ENCODE measurements around the gene ICAM2.
"Not testable (repeated sequence)": the region's sequence is repeated elsewhere in the genome, so short reads cannot be mapped to it uniquely, and the experiment has no call there.

The ICAM2 gene

DNA sequence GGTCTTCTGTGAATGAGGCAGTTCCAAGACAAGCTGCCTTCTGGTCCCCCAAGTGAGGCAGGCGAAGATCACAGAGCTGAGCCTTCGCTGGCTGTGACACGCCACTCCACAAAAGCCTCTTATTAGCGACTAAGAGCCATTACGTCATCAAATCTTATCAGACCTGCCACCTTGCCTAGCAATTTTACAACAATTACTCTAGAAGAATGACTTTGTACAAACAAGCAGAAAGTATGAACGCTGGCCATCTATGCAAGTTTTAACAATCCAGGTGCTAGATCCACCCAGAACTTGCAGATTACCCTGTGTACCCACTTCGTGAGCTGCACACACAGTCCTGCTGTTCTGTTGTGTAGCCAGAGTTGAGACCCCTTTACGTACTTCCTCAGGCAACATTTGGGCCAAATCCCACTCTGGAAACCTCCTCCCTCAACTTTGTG lies 3.8 kb upstream of the ICAM2 start:
- Histone ChIP-seq H3K36me3 (ENCODE audit: low read length) (no peaks in the 10 kb centered on the region), H4K20me1 (ENCODE audit: low read depth, low read length) (no peaks in the 10 kb centered on the region), H3K9me2 (replicated peaks; ENCODE audit: insufficient read depth, low read length) (no peaks in the 10 kb centered on the region), H3K27ac (ENCODE audit: low read depth, low read length) (peak overlapping the region; percentile 64), H3K27me3 (ENCODE audit: low read length) (no peaks in the 10 kb centered on the region), H3K4me3 (ENCODE audit: insufficient read depth, low read length, poor library complexity, severe bottlenecking) (no peak overlapping the region), H3K79me2 (ENCODE audit: insufficient read depth, low read length) (no peaks in the 10 kb centered on the region; the same call in 1 of the 2 replicates), H3F3A (ENCODE audit: insufficient read depth) (peaks cover 50% of the 10 kb centered on the region), H3K4me2 (ENCODE audit: low read depth, low read length, poor library complexity, severe bottlenecking) (no peak overlapping the region), H3K9me3 (ENCODE audit: insufficient read depth, low read length) (no peaks in the 10 kb centered on the region), H3K9ac (ENCODE audit: low read length) (no peak overlapping the region), H2AFZ (ENCODE audit: low read depth, low read length, severe bottlenecking) (no peak overlapping the region)
- TF ChIP-seq, protein P1, sequence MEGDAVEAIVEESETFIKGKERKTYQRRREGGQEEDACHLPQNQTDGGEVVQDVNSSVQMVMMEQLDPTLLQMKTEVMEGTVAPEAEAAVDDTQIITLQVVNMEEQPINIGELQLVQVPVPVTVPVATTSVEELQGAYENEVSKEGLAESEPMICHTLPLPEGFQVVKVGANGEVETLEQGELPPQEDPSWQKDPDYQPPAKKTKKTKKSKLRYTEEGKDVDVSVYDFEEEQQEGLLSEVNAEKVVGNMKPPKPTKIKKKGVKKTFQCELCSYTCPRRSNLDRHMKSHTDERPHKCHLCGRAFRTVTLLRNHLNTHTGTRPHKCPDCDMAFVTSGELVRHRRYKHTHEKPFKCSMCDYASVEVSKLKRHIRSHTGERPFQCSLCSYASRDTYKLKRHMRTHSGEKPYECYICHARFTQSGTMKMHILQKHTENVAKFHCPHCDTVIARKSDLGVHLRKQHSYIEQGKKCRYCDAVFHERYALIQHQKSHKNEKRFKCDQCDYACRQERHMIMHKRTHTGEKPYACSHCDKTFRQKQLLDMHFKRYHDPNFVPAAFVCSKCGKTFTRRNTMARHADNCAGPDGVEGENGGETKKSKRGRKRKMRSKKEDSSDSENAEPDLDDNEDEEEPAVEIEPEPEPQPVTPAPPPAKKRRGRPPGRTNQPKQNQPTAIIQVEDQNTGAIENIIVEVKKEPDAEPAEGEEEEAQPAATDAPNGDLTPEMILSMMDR (IDR thresholded peaks at IDR 0.05; ENCODE audit: insufficient read depth, low read length, poor library complexity, severe bottlenecking), result no peak
- no peak for TF ChIP-seq EZH2phosphoT487 (conservative IDR thresholded peaks at IDR 0.05; ENCODE audit: low read length)

DNA sequence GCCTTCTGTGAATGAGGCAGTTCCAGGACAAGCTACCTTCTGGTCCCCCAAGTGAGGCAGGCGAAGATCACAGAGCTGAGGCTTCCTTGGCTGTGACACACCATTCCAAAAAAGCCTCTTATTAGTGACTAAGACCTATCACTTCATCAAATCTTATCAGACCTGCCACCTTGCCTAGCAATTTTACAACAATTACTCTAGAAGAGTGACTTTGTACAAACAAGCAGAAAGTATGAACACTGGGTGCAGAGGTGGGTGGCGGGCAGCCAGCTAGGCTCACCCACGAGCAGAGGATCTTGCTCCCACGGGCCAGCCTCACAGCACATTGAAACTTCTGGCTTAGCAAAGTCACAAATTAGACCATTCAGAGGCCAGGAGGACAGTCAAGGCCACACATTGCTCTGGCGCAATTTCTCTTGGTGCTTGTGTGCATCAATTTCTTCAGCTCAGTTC lies 2.2 kb upstream of the ICAM2 start:
- Histone ChIP-seq H4K20me1 (ENCODE audit: low read depth, low read length) (no peaks in the 10 kb centered on the region), H3K27me3 (ENCODE audit: low read length) (no peaks in the 10 kb centered on the region), H3K79me2 (ENCODE audit: insufficient read depth, low read length) (peaks cover 11% of the 10 kb centered on the region), H2AFZ (ENCODE audit: low read depth, low read length, severe bottlenecking) (no peak overlapping the region), H3K4me3 (ENCODE audit: insufficient read depth, low read length, poor library complexity, severe bottlenecking) (no peak overlapping the region), H3K27ac (ENCODE audit: low read depth, low read length) (peak overlapping the region; percentile 98), H3K4me2 (ENCODE audit: low read depth, low read length, poor library complexity, severe bottlenecking) (no peak overlapping the region), H3K36me3 (ENCODE audit: low read length) (no peaks in the 10 kb centered on the region), H3K9ac (ENCODE audit: low read length) (peak overlapping the region; percentile 2; the same call in 1 of the 2 replicates), H3F3A (ENCODE audit: insufficient read depth) (peaks cover 64% of the 10 kb centered on the region), H3K9me2 (replicated peaks; ENCODE audit: insufficient read depth, low read length) (no peaks in the 10 kb centered on the region), H3K9me3 (ENCODE audit: insufficient read depth, low read length) (no peaks in the 10 kb centered on the region)
- TF ChIP-seq, protein P1 (IDR thresholded peaks at IDR 0.05; ENCODE audit: insufficient read depth, low read length, poor library complexity, severe bottlenecking), result no peak
- no peak for TF ChIP-seq EZH2phosphoT487 (conservative IDR thresholded peaks at IDR 0.05; ENCODE audit: low read length)

DNA sequence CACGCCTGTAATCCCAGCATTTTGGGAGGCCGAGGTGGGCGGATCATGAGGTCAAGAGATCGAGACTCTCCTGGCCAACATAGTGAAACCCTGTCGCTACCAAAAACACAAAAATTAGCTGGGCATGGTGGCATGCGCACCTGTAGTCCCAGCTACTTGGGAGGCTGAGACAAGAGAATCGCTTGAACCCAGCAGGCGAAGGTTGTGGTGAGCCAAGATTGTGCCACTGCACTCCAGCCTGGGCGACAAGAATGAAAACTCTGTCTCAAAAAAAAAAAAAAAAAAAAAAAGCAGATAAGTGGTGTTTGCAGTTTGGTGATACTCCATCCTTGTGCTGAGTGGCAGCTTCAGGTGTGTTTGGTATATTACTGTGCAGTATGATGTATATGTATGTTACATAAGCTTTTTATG lies 877 bp downstream of the ICAM2 start:
- H3K79me2 ChIP-seq (ENCODE audit: insufficient read depth, low read length), result peaks cover 42% of the 10 kb centered on the region
- H4K20me1 ChIP-seq (ENCODE audit: low read depth, low read length); H3K9me3 ChIP-seq (ENCODE audit: insufficient read depth, low read length); H3K36me3 ChIP-seq (ENCODE audit: low read length); H3K27me3 ChIP-seq (ENCODE audit: low read length); H3K9me2 ChIP-seq (replicated peaks; ENCODE audit: insufficient read depth, low read length): not testable (repeated sequence)
- H3K4me3 ChIP-seq (ENCODE audit: insufficient read depth, low read length, poor library complexity, severe bottlenecking), result peak overlapping the region; percentile 65
- peak overlapping the region; percentile 99 for H3K4me2 ChIP-seq (ENCODE audit: low read depth, low read length, poor library complexity, severe bottlenecking)
- H2AFZ ChIP-seq (ENCODE audit: low read depth, low read length, severe bottlenecking), result peak overlapping the region; percentile 4
- H3K9ac ChIP-seq (ENCODE audit: low read length), result peak overlapping the region; percentile 80
- peaks cover 72% of the 10 kb centered on the region for H3F3A ChIP-seq (ENCODE audit: insufficient read depth)
- peak overlapping the region; percentile 98 for H3K27ac ChIP-seq (ENCODE audit: low read depth, low read length)

DNA sequence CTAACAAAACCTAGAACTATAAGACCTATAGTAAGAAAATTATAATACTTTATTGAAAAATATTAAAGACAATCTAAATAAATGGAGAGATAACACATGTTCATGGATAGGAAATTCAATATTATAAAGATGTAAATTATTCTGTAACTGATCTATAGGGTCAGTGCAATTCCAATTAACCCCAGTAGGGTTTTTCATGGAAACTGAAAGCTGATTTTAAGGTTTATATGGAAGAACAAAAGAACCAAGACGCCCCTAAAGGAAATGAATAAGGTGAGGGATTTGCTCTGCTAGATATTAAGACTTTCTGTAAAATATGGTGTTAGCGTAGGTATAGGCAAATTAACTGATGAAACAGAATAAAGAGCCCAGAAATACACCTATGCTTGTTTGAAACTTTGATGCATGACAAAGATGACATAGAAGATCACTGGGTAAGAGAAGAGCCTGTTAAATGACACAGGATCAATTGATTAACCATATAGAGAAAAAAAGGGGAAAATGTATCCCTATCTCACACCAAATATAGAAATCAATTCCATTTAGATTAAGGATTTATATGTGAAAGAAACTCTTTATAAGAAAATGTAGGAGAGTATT lies 3.0 kb downstream of the ICAM2 start:
- peaks cover 59% of the 10 kb centered on the region for H3F3A ChIP-seq (ENCODE audit: insufficient read depth)
- TF ChIP-seq EZH2phosphoT487 (conservative IDR thresholded peaks at IDR 0.05; ENCODE audit: low read length), result no peak
- TF ChIP-seq, protein P1 (IDR thresholded peaks at IDR 0.05; ENCODE audit: insufficient read depth, low read length, poor library complexity, severe bottlenecking), result no peak
- no peaks in the 10 kb centered on the region for H3K27me3 ChIP-seq (ENCODE audit: low read length)
- H2AFZ ChIP-seq (ENCODE audit: low read depth, low read length, severe bottlenecking), result no peak overlapping the region
- peak overlapping the region; percentile 99 for H3K4me2 ChIP-seq (ENCODE audit: low read depth, low read length, poor library complexity, severe bottlenecking)
- H3K36me3 ChIP-seq (ENCODE audit: low read length), result no peaks in the 10 kb centered on the region
- peak overlapping the region; percentile 56 for H3K9ac ChIP-seq (ENCODE audit: low read length)
- peak overlapping the region; percentile 98 for H3K27ac ChIP-seq (ENCODE audit: low read depth, low read length)
- H3K9me3 ChIP-seq (ENCODE audit: insufficient read depth, low read length), result no peaks in the 10 kb centered on the region
- H3K4me3 ChIP-seq (ENCODE audit: insufficient read depth, low read length, poor library complexity, severe bottlenecking), result peak overlapping the region; percentile 65
- H4K20me1 ChIP-seq (ENCODE audit: low read depth, low read length), result no peaks in the 10 kb centered on the region
- H3K79me2 ChIP-seq (ENCODE audit: insufficient read depth, low read length), result peaks cover 58% of the 10 kb centered on the region
- H3K9me2 ChIP-seq (replicated peaks; ENCODE audit: insufficient read depth, low read length), result no peaks in the 10 kb centered on the region
